ENCODE results near the gene UTF1. TPM values are rescaled to one million over a fixed set of nuclear protein-coding genes. Genes with fewer than 3 reads are reported as not detected.

UTF1 gene
- total RNA-seq, 4 donors from 2014 or later, result not detected

GRCh38 chr10:133241501-133242205 is 11.6 kb downstream of the UTF1 start:
- TF ChIP-seq CTCF (IDR thresholded peaks at IDR 0.05; ENCODE audit: low read depth), result no peak

- TF ChIP-seq CTCF (IDR thresholded peaks at IDR 0.05; ENCODE audit: low read depth), result no peak
These were observed 12.8 kb downstream of the UTF1 start for GRCh38 chr10:133242611-133243356.

GRCh38 chr10:133243593-133243992 is 13.6 kb downstream of the UTF1 start:
- no peak for TF ChIP-seq CTCF (IDR thresholded peaks at IDR 0.05; ENCODE audit: low read depth)

GRCh38 chr10:133245439-133246235 is 15.6 kb downstream of the UTF1 start:
- no peak for TF ChIP-seq CTCF (IDR thresholded peaks at IDR 0.05; ENCODE audit: low read depth)

GRCh38 chr10:133246236-133246626 is 16.2 kb downstream of the UTF1 start:
- no peak for TF ChIP-seq CTCF (IDR thresholded peaks at IDR 0.05; ENCODE audit: low read depth)

GRCh38 chr10:133247681-133248333 is 17.8 kb downstream of the UTF1 start:
- TF ChIP-seq CTCF (IDR thresholded peaks at IDR 0.05; ENCODE audit: low read depth), result no peak
